Measurements from ENCODE around the gene CFAP251. TPM values are rescaled to one million over a fixed set of nuclear protein-coding genes. Genes with fewer than 3 reads are reported as not detected.

The CFAP251 gene
- total RNA-seq, 1 experiment from 2014 or later = 0.81 TPM

- Mint-ChIP-seq H3K4me3 (no peak overlapping the region), H3K4me1 (no peaks in the 10 kb centered on the region), H3K9me3 (no peaks in the 10 kb centered on the region), H3K27me3 (ENCODE audit: low read depth) (no peaks in the 10 kb centered on the region), H3K36me3 (ENCODE audit: insufficient read depth in 1 of 3, low read depth in 3 of 3) (peaks cover 5 to 54% (median 32%) of the 10 kb centered on the region in 3 experiments; a peak in 6 of 7 replicates), H3K27ac (peak overlapping the region in 2 of 3 experiments; percentile 29 to 66; a peak in 4 of 7 replicates)
- H2BK20ac ChIP-seq (ENCODE audit: low read depth, low read length, poor library complexity, severe bottlenecking) = no peak overlapping the region
- no peak overlapping the region for H2BK12ac ChIP-seq (ENCODE audit: insufficient read length, low read depth, low read length)
- H2AFZ ChIP-seq (ENCODE audit: low read length) = no peak overlapping the region
- no peak overlapping the region for H3K27ac ChIP-seq (ENCODE audit: insufficient read length, low read depth, low read length)
- H3K4ac ChIP-seq (ENCODE audit: low read depth, low read length) = no peak overlapping the region
- no peak for TF ChIP-seq CTCF (conservative IDR thresholded peaks at IDR 0.05)
- H4K8ac ChIP-seq (replicated peaks; ENCODE audit: insufficient read length, low read depth, low read length) = no peak overlapping the region
- H3K23me2 ChIP-seq (ENCODE audit: insufficient read length, low read depth, low read length, poor library complexity, severe bottlenecking) = no peaks in the 10 kb centered on the region
- H3K14ac ChIP-seq (ENCODE audit: insufficient read depth, low read length) = no peak overlapping the region
- no peak overlapping the region for H2BK15ac ChIP-seq (ENCODE audit: low read depth, low read length)
- H3K4me2 ChIP-seq (ENCODE audit: insufficient read depth, insufficient read length, low read length) = no peak overlapping the region
- no peak overlapping the region for H2BK120ac ChIP-seq (ENCODE audit: low read depth, low read length, poor library complexity, severe bottlenecking)
- H2AK5ac ChIP-seq (ENCODE audit: insufficient read length, low read length) = no peak overlapping the region
- DNase-seq = no peak
- no peaks in the 10 kb centered on the region for H3K4me1 ChIP-seq (ENCODE audit: insufficient read depth, low read length)
- H4K91ac ChIP-seq (ENCODE audit: insufficient read length, low read depth, low read length) = no peak overlapping the region
- no CpG with 5 or more reads among the region's 2 CpGs for WGBS (ENCODE audit: extremely low coverage, insufficient read length, low lambda C conversion rate)
- no peak overlapping the region for H3K56ac ChIP-seq (ENCODE audit: insufficient read length, low read depth, low read length)
- H2BK5ac ChIP-seq (ENCODE audit: insufficient read length, low read length) = no peak overlapping the region
- no peak overlapping the region for H3K9ac ChIP-seq (ENCODE audit: extremely low read depth, insufficient read length, low read length)
- H4K20me1 ChIP-seq (ENCODE audit: control insufficient read depth, insufficient read depth, insufficient read length) = no peaks in the 10 kb centered on the region
- no peaks in the 10 kb centered on the region for H3K79me1 ChIP-seq (ENCODE audit: insufficient read depth, low read depth, low read length, poor library complexity, severe bottlenecking)
- H4K5ac ChIP-seq (ENCODE audit: insufficient read length, low read depth, low read length) = no peak overlapping the region
- no peak overlapping the region for H3K18ac ChIP-seq (ENCODE audit: insufficient read length, low read depth, low read length)
- no peaks in the 10 kb centered on the region for H3K79me2 ChIP-seq (ENCODE audit: insufficient read depth, low read length)
- H3T11ph ChIP-seq (ENCODE audit: low read length) = no peak overlapping the region
- no peaks in the 10 kb centered on the region for H3K27me3 ChIP-seq (ENCODE audit: insufficient read depth, low read length)
- no peak overlapping the region for H3K23ac ChIP-seq (ENCODE audit: insufficient read length, low read depth, low read length)
- no peaks in the 10 kb centered on the region for H3K9me3 ChIP-seq (ENCODE audit: control insufficient read depth, low read depth, low read length)
Observed at GRCh38 chr12:121908702-121909101, 9.7 kb upstream of the CFAP251 start.

All from H9 (cell line).